Heart right ventricle (tissue), 16 donors: ENCODE data around the gene ADAT3. TPM values are rescaled to one million over a fixed set of nuclear protein-coding genes. Genes with fewer than 3 reads are reported as not detected.

Source experiments
- ATAC-seq, 8 donors: fragments of 200-7000 bp; cut with Tn5 transposase; one replicate each; pipeline ENCODE4 v1.9.1; 2020; ENCODE audit warnings: mild to moderate bottlenecking in 8 of 8, moderate library complexity in 8 of 8, moderate number of reproducible peaks in 1 of 8
- DNase-seq, 2 donors: peaks; one replicate each; pipeline ENCODE4 v3.0.0-alpha.2; 2020
- H3K27ac ChIP-seq, 10 donors: fragments of 200-600 bp; sonication (generic) in 2 of 10; one replicate each; pipeline versions ENCODE4 v1.5.0 to v1.8.0; 2020 to 2022; ENCODE audit warnings: mild to moderate bottlenecking in 3 of 10
- H3K27me3 ChIP-seq, 7 donors: fragments of 200-600 bp; one replicate each; pipeline ENCODE4 v1.8.0; 2021 to 2022; ENCODE audit warnings: mild to moderate bottlenecking in 2 of 7
- H3K36me3 ChIP-seq, 9 donors: fragments of 200-600 bp; sonication (generic) in 1 of 9; one replicate each; pipeline versions ENCODE4 v1.5.0 to v1.8.0; 2020 to 2022; ENCODE audit warnings: mild to moderate bottlenecking in 2 of 9
- H3K4me1 ChIP-seq, 9 donors: fragments of 200-600 bp; sonication (generic) in 1 of 9; one replicate each; pipeline versions ENCODE4 v1.5.0 to v1.8.0; 2020 to 2022; ENCODE audit warnings: mild to moderate bottlenecking in 4 of 9
- H3K4me3 ChIP-seq, 10 donors: fragments of 200-600 bp; sonication (generic) in 2 of 10; one replicate each; pipeline versions ENCODE4 v1.5.0 to v1.8.0; 2020 to 2022; ENCODE audit warnings: mild to moderate bottlenecking in 7 of 10, moderate library complexity in 2 of 10
- H3K9me3 ChIP-seq, 11 donors: fragments of 200-600 bp in 10 of 11; sonication (generic) in 2 of 11; one replicate each; pipeline versions ENCODE4 v1.5.0 to v1.8.0; 2013 to 2022; ENCODE audit warnings: mild to moderate bottlenecking in 2 of 11, control low read depth in 1 of 11, moderate library complexity in 1 of 11
- whole genome bisulfite sequencing, 2 donors: extraction: QIAGEN DNeasy Blood & Tissue Kit; methylation state at CpG; one replicate each; pipeline ENCODE4 v1.1.7; 2013; ENCODE audit warnings: inconsistent platforms in 1 of 2; 5-methylcytosine and 5-hydroxymethylcytosine counted together
- intact Hi-C, 10 donors: fragments of 100-400 bp; cut with DNase I; formaldehyde crosslinking; loops; one replicate each; pipeline versions ENCODE4 v1.11.1 to v1.14.2; 2022
- polyA plus RNA-seq, 2 donors: library from polyadenylated mRNA; stranded (reverse); fragments of 200-250 nt; gene quantifications; one replicate each; pipeline ENCODE4 v1.2.3, GENCODE V29; 2013
- total RNA-seq, 10 donors: library from RNA; stranded (reverse); fragmentation: NEBNext Ultra II Directional in 3 of 10; extraction: Animal tissue kit (Norgen Biotek cat#: 25700) in 3 of 10; gene quantifications; one replicate each; pipeline versions ENCODE4 v1.2.1 to v1.2.4, GENCODE V29; 2021 to 2023
- TF ChIP-seq, protein P1 (sequence below), 9 donors: fragments of 200-600 bp; sonication (generic) in 2 of 9; IDR thresholded peaks; one replicate each; pipeline versions ENCODE4 v1.5.0 to v1.8.0; 2021 to 2022; ENCODE audit warnings: antibody characterized with exemption in 9 of 9, mild to moderate bottlenecking in 5 of 9, moderate library complexity in 1 of 9
- donor health status: Arrhythmogenic right ventricular cardiomyopathy.
- donor health status: ischemic (EF 13 %, LVEDD 7.1; RV severe dilation, severe dysfunction).
- donor health status: healthy with polysubstance abuse.
- donor health status: DM: no; HTN: yes; CAD: no.
- donor health status: DM: no; HTN: no; CAD: no.
- donor health status: ischemic (EF 25% LVEDD 6.9; RV normal size, moderate dysfunction).
- donor health status: ischemic (EF 25% LVEDD 5.7; RV mildly dilated, moderate dysfunction).
- donor health status: healthy.
- donor health status: DM: yes; HTN: yes; CAD: no.
- donor health status: Ischemic cardiomyopathy.
- donor health status: ischemic (EF 35%, LVEDD 5.7; RV mildly dilated, moderate dysfunction).
- donor health status: nonischemic (EF 11% LVEDD 7.7; RV severe dilation, severe dysfunction).
- donor health status: DM: yes; HTN: yes; CAD: no.
- donor health status: PGD.
- donor health status: ischemic (EF 29% LVEDD 5.4; RV normal size, mild dysfunction).
- donor health status: nonischemic (EF 23%, LVEDD 6.1; RV moderate dilation, normal function).

The ADAT3 gene
- total and polyA plus RNA-seq, 12 donors: 0.94 to 4.3 (median 1.6) TPM

GRCh38 chr19:1864480-1865171, 40.6 kb upstream of the ADAT3 start:
- intact Hi-C loops: loop anchor here in 2 of 10 donors (5.0 to 10.0 kb wide), 2 partner anchors 73 to 200 kb away; no protein-coding TSS in a partner anchor
- WGBS, 2 donors: 9 to 11% methylated on average over 49 to 52 of the region's 52 CpGs
- ATAC-seq (peak; percentile 59 to 83 (median 74)), DNase-seq (peak; percentile 76 to 82)
- Histone ChIP-seq H3K27ac (peak overlapping the region; percentile 21 to 99 (median 94)), H3K27me3 (no peaks in the 10 kb centered on the region), H3K36me3 (peaks cover 0 to 5% (median 0%) of the 10 kb centered on the region in 9 donors), H3K9me3 (no peaks in the 10 kb centered on the region), H3K4me3 (peak overlapping the region; percentile 42 to 96 (median 82)), H3K4me1 (peaks cover 15 to 41% (median 31%) of the 10 kb centered on the region in 9 donors)
- TF ChIP-seq, protein P1, sequence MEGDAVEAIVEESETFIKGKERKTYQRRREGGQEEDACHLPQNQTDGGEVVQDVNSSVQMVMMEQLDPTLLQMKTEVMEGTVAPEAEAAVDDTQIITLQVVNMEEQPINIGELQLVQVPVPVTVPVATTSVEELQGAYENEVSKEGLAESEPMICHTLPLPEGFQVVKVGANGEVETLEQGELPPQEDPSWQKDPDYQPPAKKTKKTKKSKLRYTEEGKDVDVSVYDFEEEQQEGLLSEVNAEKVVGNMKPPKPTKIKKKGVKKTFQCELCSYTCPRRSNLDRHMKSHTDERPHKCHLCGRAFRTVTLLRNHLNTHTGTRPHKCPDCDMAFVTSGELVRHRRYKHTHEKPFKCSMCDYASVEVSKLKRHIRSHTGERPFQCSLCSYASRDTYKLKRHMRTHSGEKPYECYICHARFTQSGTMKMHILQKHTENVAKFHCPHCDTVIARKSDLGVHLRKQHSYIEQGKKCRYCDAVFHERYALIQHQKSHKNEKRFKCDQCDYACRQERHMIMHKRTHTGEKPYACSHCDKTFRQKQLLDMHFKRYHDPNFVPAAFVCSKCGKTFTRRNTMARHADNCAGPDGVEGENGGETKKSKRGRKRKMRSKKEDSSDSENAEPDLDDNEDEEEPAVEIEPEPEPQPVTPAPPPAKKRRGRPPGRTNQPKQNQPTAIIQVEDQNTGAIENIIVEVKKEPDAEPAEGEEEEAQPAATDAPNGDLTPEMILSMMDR (IDR thresholded peaks at IDR 0.05): peak; percentile 73 to 97 (median 88)

DNA sequence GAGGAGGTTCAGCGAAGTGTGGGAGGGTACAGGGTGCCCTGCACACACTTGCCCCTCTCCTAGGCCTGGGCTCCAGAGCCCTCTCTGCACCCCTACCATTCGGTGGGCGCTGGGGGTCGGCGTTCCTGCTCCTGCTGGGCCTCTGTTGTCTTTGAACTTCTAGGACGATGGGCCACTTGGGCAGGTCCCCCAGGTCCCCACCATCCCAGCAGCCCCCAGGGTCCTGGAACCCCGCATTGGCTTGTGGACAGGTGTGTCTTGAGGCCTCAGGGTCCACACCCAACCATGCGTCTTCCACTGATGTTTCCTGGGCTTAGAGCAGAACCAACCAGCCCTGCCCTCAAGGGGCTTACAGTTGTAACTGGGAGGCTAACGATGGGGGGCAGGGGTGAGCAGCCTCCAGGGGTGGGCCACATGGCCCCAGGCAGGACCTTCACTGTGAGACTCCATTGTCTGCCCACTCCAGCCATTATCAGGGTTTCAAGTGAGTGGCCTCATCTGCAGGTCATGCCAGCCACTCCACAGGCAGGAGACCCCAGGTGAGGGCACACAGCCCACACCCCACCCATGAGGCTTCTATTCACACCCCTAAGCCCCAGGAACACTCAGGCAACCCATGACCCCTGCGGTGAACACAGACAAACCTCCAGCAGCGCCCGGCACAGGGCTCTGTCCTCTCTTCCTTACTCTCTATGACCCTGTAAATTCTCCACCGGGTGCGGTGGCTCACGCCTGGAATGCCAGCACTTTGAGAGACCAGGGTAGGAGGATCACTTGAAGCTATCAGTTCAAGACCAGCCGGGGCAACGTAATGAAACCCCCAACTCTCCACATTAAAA, 39.8 kb upstream of the ADAT3 start:
- H3K36me3 ChIP-seq: peaks cover 0 to 5% (median 0%) of the 10 kb centered on the region in 9 donors
- intact Hi-C loops: loop anchor here in 2 of 10 donors (5.0 to 10.0 kb wide), 2 partner anchors 72 to 199 kb away; no protein-coding TSS in a partner anchor
- WGBS, 2 donors: 85 to 89% methylated on average over 17 of the region's 17 CpGs
- DNase-seq: no peak
- H3K27ac ChIP-seq: peak overlapping the region in 9 of 10 donors; percentile 88 to 99 (median 94)
- H3K9me3 ChIP-seq: no peaks in the 10 kb centered on the region
- peaks cover 12 to 34% (median 23%) of the 10 kb centered on the region in 9 donors for H3K4me1 ChIP-seq
- TF ChIP-seq, protein P1 (IDR thresholded peaks at IDR 0.05): no peak
- H3K27me3 ChIP-seq: no peaks in the 10 kb centered on the region
- peak overlapping the region in 7 of 10 donors; percentile 78 to 96 (median 87) for H3K4me3 ChIP-seq
- ATAC-seq: peak in 1 of 8 donors; percentile 0

DNA sequence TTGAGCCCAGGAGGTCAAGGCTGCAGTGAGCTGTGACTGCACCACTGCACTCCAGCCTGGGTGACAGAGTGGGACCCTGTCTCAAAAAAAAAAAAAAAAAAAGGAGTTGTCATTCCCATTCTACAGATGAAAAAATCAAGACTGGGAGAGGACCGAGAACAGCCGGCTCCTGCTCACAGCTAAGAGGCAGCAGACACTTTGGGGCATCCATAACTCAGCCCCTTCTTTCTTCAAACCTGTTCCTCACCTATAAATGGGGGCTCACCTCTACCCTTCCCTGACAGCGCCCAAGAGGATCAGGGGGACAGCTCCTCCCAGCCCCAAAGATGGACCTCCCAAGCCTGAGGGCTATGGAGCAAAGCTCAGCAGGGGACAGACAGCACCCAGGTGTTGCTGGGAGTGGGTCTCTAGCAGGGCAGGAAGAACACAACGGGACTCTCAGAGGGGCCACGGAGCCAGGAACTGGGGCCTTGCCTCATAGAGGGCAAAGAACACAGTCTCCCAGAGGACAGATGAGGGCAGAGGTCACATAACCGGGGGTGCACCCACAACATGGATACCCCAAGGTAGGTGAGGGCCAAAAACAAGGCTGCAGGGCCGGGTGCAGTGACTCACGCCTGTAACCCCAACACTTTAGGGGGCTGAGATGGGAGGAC, 38.4 kb upstream of the ADAT3 start:
- peaks cover 8 to 31% (median 11%) of the 10 kb centered on the region in 9 donors for H3K4me1 ChIP-seq
- DNase-seq (no peak), ATAC-seq (no peak)
- intact Hi-C loops: loop anchor here in 2 of 10 donors (5.0 to 10.0 kb wide), 2 partner anchors 70 to 198 kb away; no protein-coding TSS in a partner anchor
- WGBS, 2 donors: 91 to 92% methylated on average over 8 of the region's 8 CpGs
- TF ChIP-seq, protein P1 (IDR thresholded peaks at IDR 0.05): no peak
- H3K9me3 ChIP-seq: no peaks in the 10 kb centered on the region
- H3K27me3 ChIP-seq: no peaks in the 10 kb centered on the region
- peaks cover 0 to 17% (median 0%) of the 10 kb centered on the region in 9 donors for H3K36me3 ChIP-seq
- no peak overlapping the region for H3K27ac ChIP-seq
- no peak overlapping the region for H3K4me3 ChIP-seq

DNA sequence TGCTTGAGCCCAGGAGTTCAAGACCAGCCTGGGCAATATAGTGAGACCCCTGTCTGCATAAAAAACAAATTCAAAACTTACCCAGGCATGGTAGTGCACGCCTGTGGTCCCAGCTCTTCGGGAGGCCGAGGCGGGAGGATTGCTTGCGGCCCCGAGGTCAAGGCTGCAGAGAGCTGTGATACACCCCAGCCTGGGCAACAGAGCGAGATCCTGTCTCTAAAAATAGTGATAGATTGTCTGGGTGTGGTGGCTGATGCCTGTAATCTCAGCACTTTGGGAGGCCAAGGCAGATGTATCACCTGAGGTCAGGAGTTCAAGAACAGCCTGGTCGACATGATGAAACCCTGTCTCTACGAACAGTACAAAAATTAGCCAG, 37.9 kb upstream of the ADAT3 start:
- intact Hi-C loops: loop anchor here in 2 of 10 donors (5.0 to 10.0 kb wide), 2 partner anchors 70 to 197 kb away; no protein-coding TSS in a partner anchor
- TF ChIP-seq, protein P1 (IDR thresholded peaks at IDR 0.05): no peak
- Histone ChIP-seq H3K4me3 (no peak overlapping the region), H3K9me3 (no peaks in the 10 kb centered on the region), H3K4me1 (peaks cover 5 to 31% (median 15%) of the 10 kb centered on the region in 9 donors), H3K27ac (no peak overlapping the region), H3K27me3 (no peaks in the 10 kb centered on the region), H3K36me3 (peaks cover 0 to 17% (median 0%) of the 10 kb centered on the region in 9 donors)
- DNase-seq (no peak), ATAC-seq (no peak)
- WGBS, 2 donors: 92 to 93% methylated on average over 9 of the region's 9 CpGs
